ENCODE measurements around the gene TAF11. TPM values are rescaled to one million over a fixed set of nuclear protein-coding genes. Genes with fewer than 3 reads are reported as not detected.

The TAF11 gene
- total and polyA plus RNA-seq, 12 donors = 16.4 to 52.1 (median 26.6) TPM

- H3K27ac ChIP-seq = peak overlapping the region in 2 of 5 donors; percentile 15 to 52
- peaks cover 14 to 60% of the 10 kb centered on the region in 2 donors for H3K4me1 ChIP-seq (replicated peaks in 1 of 2)
- no peaks in the 10 kb centered on the region for H3K36me3 ChIP-seq (replicated peaks in 1 of 2)
- 38 to 100% (median 70%) methylated on average over 1 of the region's 1 CpG for WGBS, 4 donors
- H3K4me3 ChIP-seq = no peak overlapping the region
- intact Hi-C loops (cut with DNase I) = loop anchor here in 1 of 2 donors (10.0 kb wide), 1 partner anchor 57 kb away; no protein-coding TSS in a partner anchor
- DNase-seq = no peak
- H3K9me3 ChIP-seq (replicated peaks in 1 of 3) = no peaks in the 10 kb centered on the region
- H3K27me3 ChIP-seq = no peaks in the 10 kb centered on the region
- no peak for TF ChIP-seq POLR2A (IDR thresholded peaks at IDR 0.05)
- TF ChIP-seq, protein P1, sequence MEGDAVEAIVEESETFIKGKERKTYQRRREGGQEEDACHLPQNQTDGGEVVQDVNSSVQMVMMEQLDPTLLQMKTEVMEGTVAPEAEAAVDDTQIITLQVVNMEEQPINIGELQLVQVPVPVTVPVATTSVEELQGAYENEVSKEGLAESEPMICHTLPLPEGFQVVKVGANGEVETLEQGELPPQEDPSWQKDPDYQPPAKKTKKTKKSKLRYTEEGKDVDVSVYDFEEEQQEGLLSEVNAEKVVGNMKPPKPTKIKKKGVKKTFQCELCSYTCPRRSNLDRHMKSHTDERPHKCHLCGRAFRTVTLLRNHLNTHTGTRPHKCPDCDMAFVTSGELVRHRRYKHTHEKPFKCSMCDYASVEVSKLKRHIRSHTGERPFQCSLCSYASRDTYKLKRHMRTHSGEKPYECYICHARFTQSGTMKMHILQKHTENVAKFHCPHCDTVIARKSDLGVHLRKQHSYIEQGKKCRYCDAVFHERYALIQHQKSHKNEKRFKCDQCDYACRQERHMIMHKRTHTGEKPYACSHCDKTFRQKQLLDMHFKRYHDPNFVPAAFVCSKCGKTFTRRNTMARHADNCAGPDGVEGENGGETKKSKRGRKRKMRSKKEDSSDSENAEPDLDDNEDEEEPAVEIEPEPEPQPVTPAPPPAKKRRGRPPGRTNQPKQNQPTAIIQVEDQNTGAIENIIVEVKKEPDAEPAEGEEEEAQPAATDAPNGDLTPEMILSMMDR (IDR thresholded peaks at IDR 0.05) = no peak
These were observed 9.9 kb upstream of the TAF11 start for GRCh38 chr6:34897716-34898115.

GRCh38 chr6:34897130-34897529 is 9.3 kb upstream of the TAF11 start:
- Histone ChIP-seq H3K4me3 (no peak overlapping the region), H3K27me3 (no peaks in the 10 kb centered on the region), H3K9me3 (replicated peaks in 1 of 3) (no peaks in the 10 kb centered on the region), H3K4me1 (replicated peaks in 1 of 2) (peaks cover 16 to 66% of the 10 kb centered on the region in 2 donors), H3K36me3 (replicated peaks in 1 of 2) (no peaks in the 10 kb centered on the region), H3K27ac (peak overlapping the region in 2 of 5 donors; percentile 11 to 52)
- no peak for DNase-seq
- intact Hi-C loops (cut with DNase I) = loop anchor here in 1 of 2 donors (10.0 kb wide), 1 partner anchor 58 kb away; no protein-coding TSS in a partner anchor
- WGBS, 4 donors = 43 to 80% (median 57%) methylated on average over 1 of the region's 1 CpG
- no peak for TF ChIP-seq POLR2A (IDR thresholded peaks at IDR 0.05)
- TF ChIP-seq, protein P1 (IDR thresholded peaks at IDR 0.05) = no peak

- WGBS, 4 donors = 74 to 90% (median 82%) methylated on average over 1 of the region's 1 CpG
These were observed 6.9 kb upstream of the TAF11 start for GRCh38 chr6:34894693-34895092.

DNA sequence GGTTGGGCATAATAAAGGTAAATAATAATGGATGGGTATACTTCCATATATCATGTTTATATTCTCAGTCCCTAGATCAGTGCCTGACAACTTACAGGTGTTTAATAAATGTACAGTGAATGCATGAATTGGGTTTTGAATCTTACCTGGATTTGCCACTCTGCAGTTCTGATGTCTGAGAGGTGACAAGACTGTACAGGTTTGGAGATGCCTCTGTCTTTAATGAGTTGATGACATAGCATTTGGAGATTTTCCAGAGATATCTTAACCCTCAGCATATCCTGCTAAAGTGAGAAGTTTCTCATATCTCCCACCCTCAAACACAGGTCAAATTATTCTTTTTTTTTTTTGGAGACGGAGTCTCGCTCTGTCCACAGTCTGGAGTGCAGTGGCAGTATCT is 3.5 kb upstream of the TAF11 start:
- WGBS, 4 donors = 64 to 94% (median 67%) methylated on average over 2 of the region's 2 CpGs
- intact Hi-C loops (cut with DNase I) = loop anchor here in 1 of 2 donors (10.0 kb wide), 1 partner anchor 64 kb away; no protein-coding TSS in a partner anchor
- Histone ChIP-seq H3K4me1 (replicated peaks in 1 of 2) (peaks cover 18 to 55% of the 10 kb centered on the region in 2 donors), H3K27ac (peak overlapping the region in 2 of 5 donors; percentile 49 to 84), H3K9me3 (replicated peaks in 1 of 3) (no peaks in the 10 kb centered on the region), H3K36me3 (replicated peaks in 1 of 2) (no peaks in the 10 kb centered on the region), H3K4me3 (peak overlapping the region in 2 of 4 donors; percentile 90 to 92), H3K27me3 (no peaks in the 10 kb centered on the region)
- TF ChIP-seq, protein P1 (IDR thresholded peaks at IDR 0.05) = no peak
- TF ChIP-seq POLR2A (IDR thresholded peaks at IDR 0.05) = no peak
- DNase-seq = no peak

More at GRCh38 chr6:34894693-34895092, 6.9 kb upstream of the TAF11 start:
- no peaks in the 10 kb centered on the region for H3K27me3 ChIP-seq
- no peak overlapping the region for H3K27ac ChIP-seq
- TF ChIP-seq, protein P1 (IDR thresholded peaks at IDR 0.05) = no peak
- TF ChIP-seq POLR2A (IDR thresholded peaks at IDR 0.05) = no peak
- H3K9me3 ChIP-seq (replicated peaks in 1 of 3) = no peaks in the 10 kb centered on the region
- peaks cover 28 to 64% of the 10 kb centered on the region in 2 donors for H3K4me1 ChIP-seq (replicated peaks in 1 of 2)
- DNase-seq = no peak
- intact Hi-C loops (cut with DNase I) = loop anchor here in 1 of 2 donors (10.0 kb wide), 1 partner anchor 60 kb away; no protein-coding TSS in a partner anchor
- no peak overlapping the region for H3K4me3 ChIP-seq
- no peaks in the 10 kb centered on the region for H3K36me3 ChIP-seq (replicated peaks in 1 of 2)

Measured in adrenal gland (tissue), 12 donors.